DMS79 (cell line): ENCODE data around the gene HOXA11.

ENCODE experiments used
- DNase-seq: peaks from one replicate; lab custom pipeline; 2025; lab: John Stamatoyannopoulos, UW

HOXA11 gene

DNA sequence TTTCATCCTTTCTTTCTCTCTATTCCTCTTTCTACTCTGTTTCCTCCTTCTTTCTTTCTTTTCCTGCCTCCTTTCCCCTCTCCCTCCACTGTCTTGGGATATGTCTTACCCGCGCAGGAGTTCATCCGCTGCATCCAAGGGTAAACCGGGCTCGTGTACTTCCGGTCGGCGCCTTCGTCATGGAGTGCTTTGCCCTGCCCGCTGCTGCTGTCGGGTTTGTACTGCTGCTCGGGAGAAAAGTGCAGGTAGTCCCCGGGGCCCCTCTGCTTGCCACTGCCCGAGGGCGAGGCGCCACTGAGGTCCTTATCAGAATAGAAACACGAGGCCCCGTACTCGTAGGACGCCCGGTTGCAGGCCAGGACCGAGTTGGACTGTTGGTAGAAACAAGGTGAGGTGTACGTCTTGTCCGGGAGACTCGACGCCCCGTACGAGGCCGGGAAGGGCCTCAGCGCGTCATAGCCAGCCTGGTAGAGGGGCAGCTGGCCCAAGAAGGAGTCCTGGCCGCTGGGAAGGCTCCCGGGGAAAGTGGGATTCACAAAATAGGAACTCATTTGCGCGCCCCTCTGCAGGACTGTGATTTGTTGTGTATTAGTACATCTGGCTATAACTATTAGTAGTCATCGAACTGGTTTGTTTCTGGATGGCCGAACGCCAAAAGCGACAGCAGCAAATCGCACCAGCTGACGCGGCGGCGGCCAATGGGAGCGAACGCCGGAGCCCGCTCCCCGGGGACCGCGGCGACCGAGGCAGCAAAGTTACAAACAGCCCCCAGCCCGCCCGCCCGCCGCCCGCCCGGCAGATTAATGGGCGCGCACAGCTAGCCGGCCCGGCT, 37.6 kb downstream of the HOXA11 start, which contains the start of gene HOXA6:
HOXA6 (minus strand) TSS at position 576 of the 832 bp plus-strand sequence; CDS start at position 551, 25 bp downstream.
- DNase-seq: no peak

- DNase-seq: no peak
Observed at GRCh38 chr7:27146491-27147198, 38.4 kb downstream of the HOXA11 start.

DNA sequence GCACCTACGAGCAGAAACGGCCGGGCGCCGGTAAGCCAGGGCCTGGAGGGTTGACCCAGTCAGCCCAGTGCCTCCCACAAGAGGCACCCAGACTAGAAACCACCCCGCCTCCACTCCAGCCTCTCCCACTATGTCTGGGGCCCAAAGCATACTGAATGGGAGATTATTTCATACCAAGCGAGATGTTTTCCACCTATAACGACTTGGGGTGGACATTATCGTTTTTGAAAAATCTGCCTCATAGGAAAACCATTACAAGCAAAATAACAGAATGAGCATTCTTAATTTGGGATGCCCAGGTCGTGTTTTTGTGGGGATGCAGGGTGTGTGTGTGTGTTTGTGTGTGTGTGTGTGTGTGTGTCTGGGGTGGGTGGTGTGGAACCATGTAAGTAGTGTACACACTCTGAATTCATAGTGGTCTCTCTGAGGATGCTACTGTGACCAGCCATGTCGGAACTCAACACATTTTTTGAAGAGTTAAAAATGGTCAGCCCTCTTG, 39.1 kb downstream of the HOXA11 start:
- no peak for DNase-seq

- DNase-seq: no peak
Observed at GRCh38 chr7:27145165-27145913, 39.7 kb downstream of the HOXA11 start.

DNA sequence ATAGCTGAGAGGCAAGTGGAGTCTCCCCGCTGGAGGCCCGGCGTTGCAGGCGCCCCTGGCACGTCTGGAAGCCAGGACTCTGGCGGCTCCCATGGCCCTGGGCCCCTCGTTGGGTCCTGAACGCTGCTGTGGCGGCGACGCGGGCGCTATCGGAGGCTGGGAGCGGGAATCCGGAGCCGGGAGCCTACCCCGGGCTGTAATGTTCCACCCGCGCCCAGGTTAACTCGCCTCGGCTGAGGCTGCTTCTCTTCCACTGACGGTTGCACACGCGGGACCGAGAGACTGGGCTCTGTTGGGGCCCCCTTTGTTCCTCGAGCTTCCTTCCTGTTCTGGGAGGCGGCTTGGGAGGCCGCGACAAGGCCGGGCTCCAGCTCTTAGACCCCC, 40.3 kb downstream of the HOXA11 start:
- DNase-seq: no peak

DNA sequence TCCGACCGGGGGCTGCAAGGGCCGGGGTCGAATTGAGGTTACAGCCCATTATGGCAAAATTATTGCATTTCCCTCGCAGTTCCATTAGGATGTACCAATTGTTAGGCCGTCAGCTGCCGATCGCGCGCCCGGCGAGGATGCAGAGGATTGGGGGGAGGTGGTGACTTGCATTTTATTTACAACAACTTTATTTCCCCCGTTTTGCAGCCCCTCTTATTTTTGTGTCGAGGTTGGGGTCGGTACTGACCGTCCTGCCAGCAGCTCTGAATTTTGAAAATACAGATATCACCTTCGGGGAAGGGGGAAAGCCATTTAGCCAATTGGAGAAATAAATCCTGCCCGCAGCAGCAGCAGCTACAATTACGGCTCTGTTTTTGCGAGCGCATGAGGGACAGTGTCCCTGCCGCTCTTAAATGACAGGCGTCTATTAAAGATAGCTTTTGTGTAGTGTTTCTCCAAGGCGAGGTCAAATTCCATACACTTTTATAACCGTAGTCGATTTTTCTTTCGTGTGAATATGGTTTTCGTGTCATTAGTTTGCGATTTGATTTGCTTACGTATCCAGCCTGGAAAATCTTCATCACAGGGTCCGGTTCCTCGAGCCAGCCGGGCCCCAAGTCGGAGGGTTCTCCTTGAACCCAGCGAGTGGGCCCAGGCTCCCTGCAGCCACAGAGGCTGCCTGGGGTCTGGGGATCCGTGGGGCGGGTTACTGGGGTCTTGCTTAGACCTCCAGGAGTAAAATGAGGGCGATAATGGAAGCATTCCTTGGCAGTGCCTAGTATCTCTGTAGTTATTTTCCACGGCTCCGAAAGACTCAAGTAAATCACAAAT, 40.9 kb downstream of the HOXA11 start:
- DNase-seq: no peak

DNA sequence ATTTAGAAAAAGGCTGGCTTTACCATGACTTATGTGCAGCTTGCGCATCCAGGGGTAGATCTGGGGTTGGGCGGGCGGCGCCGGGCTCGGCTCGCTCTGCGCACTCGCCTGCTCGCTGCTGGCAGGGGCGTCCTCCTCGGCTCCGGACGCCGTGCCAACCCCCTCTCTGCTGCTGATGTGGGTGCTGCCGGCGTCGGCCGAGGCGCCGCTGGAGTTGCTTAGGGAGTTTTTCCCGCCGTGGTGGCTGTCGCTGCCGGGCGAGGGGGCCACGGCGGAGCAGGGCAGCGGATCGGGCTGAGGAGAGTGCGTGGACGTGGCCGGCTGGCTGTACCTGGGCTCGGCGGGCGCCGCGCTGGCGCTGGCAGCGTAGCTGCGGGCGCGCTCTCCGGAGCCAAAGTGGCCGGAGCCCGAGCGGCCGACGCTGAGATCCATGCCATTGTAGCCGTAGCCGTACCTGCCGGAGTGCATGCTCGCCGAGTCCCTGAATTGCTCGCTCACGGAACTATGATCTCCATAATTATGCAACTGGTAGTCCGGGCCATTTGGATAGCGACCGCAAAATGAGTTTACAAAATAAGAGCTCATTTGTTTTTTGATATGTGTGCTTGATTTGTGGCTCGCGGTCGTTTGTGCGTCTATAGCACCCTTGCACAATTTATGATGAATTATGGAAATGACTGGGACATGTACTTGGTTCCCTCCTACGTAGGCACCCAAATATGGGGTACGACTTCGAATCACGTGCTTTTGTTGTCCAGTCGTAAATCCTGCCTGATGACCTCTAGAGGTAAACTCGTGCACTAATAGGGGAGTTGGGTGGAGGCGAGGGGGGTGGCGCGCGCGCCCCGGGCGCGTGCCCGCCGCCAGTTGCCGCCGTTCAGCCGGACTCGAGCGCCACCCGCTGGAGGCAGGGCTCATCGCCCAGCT, 41.7 kb downstream of the HOXA11 start, which contains the start of gene HOXA5:
HOXA5 (minus strand) TSS at position 659 of the 927 bp plus-strand sequence; CDS start at position 585, 74 bp downstream.
- peak; percentile 72 for DNase-seq

GRCh38 chr7:27142580-27143022, 42.4 kb downstream of the HOXA11 start:
- DNase-seq: no peak

GRCh38 chr7:27141923-27142579, 43.0 kb downstream of the HOXA11 start:
- DNase-seq: no peak

DNA sequence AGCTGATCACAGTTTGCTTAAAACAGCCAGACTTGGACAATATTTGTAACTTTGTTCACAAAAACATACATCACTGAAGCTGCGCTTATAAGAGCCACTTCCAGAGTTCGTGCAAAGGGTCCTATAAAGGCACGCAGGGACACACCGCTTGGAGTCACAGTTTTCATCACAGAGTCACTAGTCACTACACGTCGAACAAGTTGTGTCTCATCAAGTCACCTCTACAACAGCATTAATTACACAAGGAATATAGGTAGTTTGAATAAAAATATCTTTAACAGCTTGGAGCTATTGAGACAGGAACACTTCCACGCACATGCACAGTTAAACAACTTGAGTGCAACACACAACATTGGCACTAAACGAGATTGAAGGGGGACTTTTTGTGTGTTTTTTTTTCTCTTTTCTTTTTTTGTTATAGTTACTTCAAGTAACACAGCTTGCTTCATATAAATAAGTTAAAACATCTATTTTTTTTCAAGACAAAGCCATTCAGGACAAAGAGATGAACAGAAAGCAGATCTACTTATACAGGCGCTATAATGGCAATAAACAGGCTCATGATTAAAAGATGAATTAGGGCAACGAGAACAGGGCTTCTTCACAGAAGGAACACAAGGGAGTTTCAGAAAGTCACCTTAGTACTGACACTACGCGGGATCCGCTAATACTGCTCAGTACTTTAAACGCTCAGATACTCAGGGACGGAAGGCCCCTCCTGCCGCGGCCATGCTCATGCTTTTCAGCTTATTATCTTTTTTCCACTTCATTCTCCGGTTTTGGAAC, 43.7 kb downstream of the HOXA11 start:
- DNase-seq: no peak

DNA sequence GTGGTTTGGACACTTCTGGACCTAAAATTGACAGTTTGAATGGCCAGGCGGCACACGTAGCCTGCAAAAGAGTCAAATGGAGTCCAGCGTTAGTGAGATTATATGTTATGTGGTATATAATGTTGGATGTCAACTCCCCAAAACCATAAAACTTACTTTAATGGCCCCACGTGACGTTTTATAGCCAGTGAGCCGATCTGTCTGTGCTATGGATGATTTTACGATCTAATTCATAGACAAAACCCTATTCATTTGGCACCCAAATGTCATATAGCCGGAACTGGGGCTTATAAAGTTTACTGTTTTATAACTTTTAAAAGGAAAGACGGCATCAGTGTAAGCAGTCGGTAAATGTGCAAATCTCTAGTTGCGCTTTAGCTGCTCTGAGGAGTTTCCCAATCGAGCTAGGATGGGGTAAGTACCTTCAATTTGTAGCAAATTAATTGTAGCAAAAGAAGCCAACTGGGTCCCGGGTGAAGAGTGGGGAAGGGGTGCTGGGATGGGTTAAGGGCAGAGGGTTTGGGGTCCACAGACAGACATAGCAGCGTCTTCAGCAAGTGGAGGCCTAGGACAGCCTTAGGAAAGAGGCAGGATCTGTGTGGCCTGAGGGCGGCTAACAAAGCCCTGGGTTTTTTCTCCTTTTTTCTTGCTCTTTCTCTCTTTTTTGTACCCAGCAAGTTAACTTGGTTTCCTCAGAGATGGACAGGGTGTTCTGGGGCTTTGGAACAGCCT, 44.7 kb downstream of the HOXA11 start:
- DNase-seq: no peak

DNA sequence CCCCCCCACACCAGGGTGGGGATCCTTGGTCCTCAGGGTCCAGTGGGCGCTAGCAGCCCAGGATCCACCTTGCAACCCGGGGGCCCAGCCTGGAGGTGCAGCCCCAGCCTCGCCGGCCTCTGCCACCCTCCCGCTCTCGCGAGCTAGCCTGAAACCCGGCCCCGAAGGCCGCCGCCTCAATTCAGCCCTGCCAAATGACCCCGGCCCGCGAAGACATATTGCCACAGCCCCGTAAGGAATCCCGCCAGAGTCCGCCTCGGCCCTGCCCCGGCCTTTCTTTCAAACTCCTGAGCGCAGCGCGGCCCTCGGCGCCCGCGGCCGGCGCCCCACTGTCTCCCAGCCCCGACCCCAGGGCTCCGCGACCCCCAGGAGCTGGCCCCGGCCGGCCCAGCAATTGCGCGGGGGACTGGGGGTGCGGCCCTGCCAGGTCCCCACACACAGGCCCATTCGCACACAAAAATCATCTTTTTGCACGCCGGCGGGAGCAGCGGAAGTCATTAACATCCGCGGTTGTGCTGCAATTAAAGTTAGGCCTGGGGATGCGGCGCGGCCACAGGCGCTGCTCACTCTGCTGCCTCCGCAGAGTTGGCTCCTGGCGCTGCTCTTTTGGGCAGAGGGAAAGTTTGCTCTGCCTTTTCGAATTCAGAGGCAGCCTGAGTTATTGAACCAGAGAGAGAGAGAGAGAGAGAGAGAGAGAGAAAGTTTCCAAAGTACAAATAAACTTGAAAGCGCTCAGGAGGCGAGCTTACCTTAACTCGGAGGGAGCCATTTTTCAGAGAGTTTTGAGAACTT, 45.5 kb downstream of the HOXA11 start:
- DNase-seq: no peak

DNA sequence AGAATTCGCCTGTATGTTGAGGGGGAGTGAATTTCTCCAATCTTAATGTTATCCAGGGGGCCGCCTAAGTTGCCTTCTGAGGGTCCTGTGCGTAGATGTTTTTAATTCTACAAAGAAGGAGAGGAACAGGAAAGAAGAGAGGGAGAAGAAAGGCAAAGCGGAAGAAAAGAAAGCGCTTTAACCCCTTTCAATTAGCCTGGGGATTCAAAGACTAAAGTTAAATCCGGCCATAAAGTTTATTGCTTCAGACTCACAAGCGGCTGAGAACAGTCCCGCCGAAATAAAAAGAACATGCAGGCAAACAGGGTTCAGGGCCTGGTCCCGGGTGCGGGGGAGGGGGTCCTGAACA, 46.1 kb downstream of the HOXA11 start:
- no peak for DNase-seq

- DNase-seq: no peak
Observed at GRCh38 chr7:27138472-27138871, 46.6 kb downstream of the HOXA11 start.

DNA sequence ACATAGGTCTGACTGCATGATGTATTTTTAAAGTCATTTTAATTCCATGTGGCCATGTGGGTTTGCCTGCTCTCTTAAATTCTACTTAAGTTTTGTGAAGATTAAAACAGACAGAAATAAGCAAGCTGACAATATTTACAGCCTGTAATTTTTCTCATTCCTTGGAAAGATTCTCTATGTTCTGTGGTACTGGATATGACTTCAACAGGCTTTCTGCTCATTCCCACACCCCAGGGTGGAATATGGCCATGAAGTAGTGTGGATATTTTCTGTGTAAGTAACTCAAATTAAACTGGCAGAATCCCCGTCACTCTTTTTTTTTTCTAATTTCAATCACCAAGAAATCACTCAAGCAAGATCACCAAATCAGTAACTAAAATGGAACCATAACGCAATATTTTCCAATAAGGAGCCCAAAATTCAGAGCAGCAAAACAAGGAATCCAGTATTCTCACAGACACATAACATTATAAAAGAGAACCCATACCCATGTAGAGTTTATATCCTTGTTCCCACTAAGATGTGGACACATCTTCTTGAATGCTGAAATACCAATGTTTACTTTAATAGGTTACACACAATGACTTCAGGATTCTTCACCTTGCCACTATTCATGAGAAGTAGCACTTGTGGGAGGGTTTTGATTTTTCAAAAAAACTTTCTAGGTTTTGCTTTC, 47.3 kb downstream of the HOXA11 start:
- DNase-seq: no peak

- no peak for DNase-seq
Observed at GRCh38 chr7:27134392-27134791, 50.6 kb downstream of the HOXA11 start.
